Activated CD8-positive, alpha-beta memory T cell treated with anti-CD3 and anti-CD28 coated beads, Interleukin-2, amount 50 U/mL, for 1 hour (primary cell): Measurements from ENCODE around the gene ITSN1.
"Not testable (repeated sequence)": the region's sequence is repeated elsewhere in the genome, so short reads cannot be mapped to it uniquely, and the experiment has no call there.

Source experiments
- DNase-seq: peaks from one replicate; pipeline ENCODE4 v3.0.0-alpha.2; 2020; ENCODE audit errors: extremely low read depth

ITSN1 gene

GRCh38 chr21:33859373-33860102, 217.2 kb downstream of the ITSN1 start:
- no peak for DNase-seq

GRCh38 chr21:33860332-33860879, 218.1 kb downstream of the ITSN1 start:
- no peak for DNase-seq

- DNase-seq = no peak
Measured at GRCh38 chr21:33861125-33861524, 218.8 kb downstream of the ITSN1 start.

GRCh38 chr21:33863191-33863590, 220.9 kb downstream of the ITSN1 start:
- DNase-seq = not testable (repeated sequence)

- DNase-seq = no peak
Measured at GRCh38 chr21:33864150-33864549, 221.8 kb downstream of the ITSN1 start.

- DNase-seq = no peak
Measured at GRCh38 chr21:33865176-33865575, 222.9 kb downstream of the ITSN1 start.

GRCh38 chr21:33865996-33866575, 223.8 kb downstream of the ITSN1 start:
- DNase-seq = no peak

- DNase-seq = no peak
Measured at GRCh38 chr21:33866826-33867225, 224.5 kb downstream of the ITSN1 start.

GRCh38 chr21:33867868-33868267, 225.6 kb downstream of the ITSN1 start:
- DNase-seq = not testable (repeated sequence)

- DNase-seq = no peak
Measured at GRCh38 chr21:33869873-33870272, 227.6 kb downstream of the ITSN1 start.

GRCh38 chr21:33870768-33871167, 228.5 kb downstream of the ITSN1 start:
- DNase-seq = no peak

- no peak for DNase-seq
Measured at GRCh38 chr21:33871171-33871570, 228.9 kb downstream of the ITSN1 start.

GRCh38 chr21:33872881-33873515, 230.7 kb downstream of the ITSN1 start:
- no peak for DNase-seq

- DNase-seq = no peak
Measured at GRCh38 chr21:33874161-33874560, 231.9 kb downstream of the ITSN1 start.

GRCh38 chr21:33875026-33875695, 232.9 kb downstream of the ITSN1 start:
- DNase-seq = no peak

- DNase-seq = no peak
Measured at GRCh38 chr21:33878824-33879223, 236.5 kb downstream of the ITSN1 start.

- no peak for DNase-seq
Measured at GRCh38 chr21:33880626-33881025, 238.3 kb downstream of the ITSN1 start.

- DNase-seq = no peak
Measured at GRCh38 chr21:33881689-33882440, 239.6 kb downstream of the ITSN1 start.

- no peak for DNase-seq
Measured at GRCh38 chr21:33883118-33883517, 240.8 kb downstream of the ITSN1 start.

GRCh38 chr21:33884376-33885171, 242.3 kb downstream of the ITSN1 start:
- no peak for DNase-seq

GRCh38 chr21:33885172-33885514, 242.8 kb downstream of the ITSN1 start:
- DNase-seq = no peak
